Measurements from ENCODE around the gene GTF2H1. TPM values are rescaled to one million over a fixed set of nuclear protein-coding genes. Genes with fewer than 3 reads are reported as not detected.

The GTF2H1 gene
- total and polyA plus RNA-seq, 9 of the 15 experiments (the other 6 are each of a cell fraction or from before 2014, with no cell fraction given): 56.9 to 126 (median 92.1) TPM

DNA sequence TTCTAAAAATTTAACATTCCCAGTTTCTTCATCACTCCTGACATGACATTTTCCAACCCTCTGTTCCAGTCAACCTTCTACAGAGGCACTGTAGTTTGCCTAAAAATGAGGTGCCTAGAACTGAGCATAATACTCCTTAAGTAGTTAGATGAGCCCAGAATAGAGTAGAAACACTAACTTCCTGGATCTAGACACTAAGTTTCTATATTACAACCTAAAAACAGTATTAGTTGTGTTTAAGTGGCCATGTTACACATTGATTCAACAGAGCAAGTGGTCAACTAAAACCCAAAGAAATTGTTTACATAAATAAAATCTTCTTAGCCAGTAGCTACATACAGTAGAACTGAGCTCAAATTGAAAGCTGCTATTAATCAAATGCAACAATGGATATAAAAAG, 1.8 kb upstream of the GTF2H1 start:
- no peak for FAIRE-seq
- Histone ChIP-seq H3K27me3 (ENCODE audit: control insufficient read depth in 2 of 2, insufficient read depth in 2 of 2, low read length in 2 of 2) (no peaks in the 10 kb centered on the region; a peak in 1 of 5 replicates), H2AFZ (ENCODE audit: low read depth, low read length) (no peak overlapping the region), H3K27ac (ENCODE audit: extremely low read depth, low read depth, low read length) (peak overlapping the region; percentile 96; the same call in 2 of the 3 replicates), H3K9me1 (ENCODE audit: control insufficient read depth, insufficient read depth, low read length) (no peaks in the 10 kb centered on the region), H3K4me2 (ENCODE audit: insufficient read depth, low read length) (peak overlapping the region; percentile 96), H3K79me2 (ENCODE audit: control insufficient read depth, insufficient read depth, low read length) (peaks cover 90% of the 10 kb centered on the region), H3K9me3 (replicated peaks; ENCODE audit: control insufficient read depth, insufficient read depth, low read depth, low read length) (no peaks in the 10 kb centered on the region), H4K20me1 (replicated peaks; ENCODE audit: control insufficient read depth, insufficient read depth, low read length) (no peaks in the 10 kb centered on the region), H3K36me3 (ENCODE audit: control insufficient read depth, insufficient read depth, low read length) (peaks cover 27% of the 10 kb centered on the region), H3K4me1 (replicated peaks in 1 of 2; ENCODE audit: control insufficient read depth in 2 of 2, insufficient read depth in 2 of 2, low read length in 2 of 2) (peaks cover 0 to 25% of the 10 kb centered on the region in 2 experiments; a peak in 3 of 5 replicates), H3K4me3 (peak overlapping the region; percentile 59), H3K9ac (ENCODE audit: insufficient read depth in 1 of 2, low read depth in 2 of 2, low read length in 2 of 2) (peak overlapping the region in 1 of 2 experiments; percentile 91; a peak in 2 of 4 replicates)
- CTCF ChIA-PET (ENCODE audit: low intra/inter-chr PET ratio): no interaction called here
- peak; percentile 1; the same call in 1 of the 3 replicates for ATAC-seq
- in situ Hi-C loops (cut with MboI) (no loop called here), intact Hi-C loops (cut with micrococcal nuclease) (loop anchor here (1.0 to 5.0 kb wide), 2 partner anchors 76 to 207 kb away; partner anchors contain the start of gene TSG101)
- DNase-seq (ENCODE audit: extremely low read depth in 1 of 4, low spot score in 3 of 4): no peak
- POLR2A ChIA-PET: interaction anchor here (0.8 to 1.9 kb wide), 6 partner anchors 8 to 203 kb away, joined by 3 to 12 read pairs (median 4); partner anchors contain the start of gene LDHA
- TF ChIP-seq SIX5 (IDR thresholded peaks at IDR 0.05; ENCODE audit: borderline replicate concordance in 1 of 2, insufficient read depth in 1 of 2, low read depth in 1 of 2, low read length in 2 of 2) (no peak), DNMT1 (IDR thresholded peaks at IDR 0.05) (no peak), NBN (IDR thresholded peaks at IDR 0.05; ENCODE audit: low read depth) (0 out of 2 replicates have a peak, but pooled peaks have one; percentile 12), BRD9 (IDR thresholded peaks at IDR 0.05; ENCODE audit: low read depth, partially characterized antibody) (no peak), SETDB1 (IDR thresholded peaks at IDR 0.05; ENCODE audit: low read length) (no peak), SAFB2 (IDR thresholded peaks at IDR 0.05; ENCODE audit: borderline replicate concordance, low read depth, low read length, severe bottlenecking) (no peak), ZFX (CRISPR knock-in tag; IDR thresholded peaks at IDR 0.05) (no peak), SNRNP70 (optimal IDR thresholded peaks at IDR 0.05; ENCODE audit: low read depth, low read length) (no peak)
- BruUV-seq (replicated peaks): no TSS peak

All from K562 (cell line).